IPS-15b (cell line): Measurements from ENCODE around the gene SH3RF3.

Source experiments
- H3K27me3 ChIP-seq: one replicate; pipeline ENCODE4 v1.6.1; 2013; ENCODE audit warnings: low read length; ENCODE audit not compliant: control insufficient read depth, insufficient read depth
- H3K36me3 ChIP-seq: one replicate; pipeline ENCODE4 v1.6.1; 2013; ENCODE audit warnings: low read length; ENCODE audit not compliant: control insufficient read depth, insufficient read depth
- H3K4me1 ChIP-seq: one replicate; pipeline ENCODE4 v1.6.1; 2013; ENCODE audit warnings: mild to moderate bottlenecking, low read length; ENCODE audit not compliant: control insufficient read depth, insufficient read depth
- H3K4me3 ChIP-seq: one replicate; pipeline ENCODE4 v1.5.1; 2013; ENCODE audit warnings: low read depth, low read length
- H3K9ac ChIP-seq: one replicate; pipeline ENCODE4 v1.6.1; 2013; ENCODE audit warnings: low read depth, mild to moderate bottlenecking, low read length
- H3K9me3 ChIP-seq: one replicate; pipeline ENCODE4 v1.6.1; 2013; ENCODE audit warnings: mild to moderate bottlenecking, low read length; ENCODE audit not compliant: control insufficient read depth, insufficient read depth

Gene SH3RF3

GRCh38 chr2:109439390-109439786, 310.4 kb downstream of the SH3RF3 start:
- Histone ChIP-seq H3K4me3 (no peak overlapping the region), H3K9ac (no peak overlapping the region), H3K4me1 (no peaks in the 10 kb centered on the region)

GRCh38 chr2:109439986-109440385, 311.0 kb downstream of the SH3RF3 start:
- H3K4me3 ChIP-seq, result no peak overlapping the region

More at GRCh38 chr2:109439390-109439786, 310.4 kb downstream of the SH3RF3 start:
- Histone ChIP-seq H3K36me3 (no peaks in the 10 kb centered on the region), H3K9me3 (peaks cover 5% of the 10 kb centered on the region), H3K27me3 (no peaks in the 10 kb centered on the region)

GRCh38 chr2:109440499-109441156, 311.6 kb downstream of the SH3RF3 start:
- Histone ChIP-seq H3K4me3 (no peak overlapping the region), H3K27me3 (no peaks in the 10 kb centered on the region)

More at GRCh38 chr2:109439986-109440385, 311.0 kb downstream of the SH3RF3 start:
- no peaks in the 10 kb centered on the region for H3K27me3 ChIP-seq
- H3K9me3 ChIP-seq, result peaks cover 5% of the 10 kb centered on the region
- no peak overlapping the region for H3K9ac ChIP-seq
- H3K4me1 ChIP-seq, result no peaks in the 10 kb centered on the region
- H3K36me3 ChIP-seq, result no peaks in the 10 kb centered on the region

GRCh38 chr2:109442715-109443319, 313.8 kb downstream of the SH3RF3 start:
- no peak overlapping the region for H3K4me3 ChIP-seq
- no peak overlapping the region for H3K9ac ChIP-seq
- H3K36me3 ChIP-seq, result no peaks in the 10 kb centered on the region
- no peaks in the 10 kb centered on the region for H3K27me3 ChIP-seq
- peaks cover 5% of the 10 kb centered on the region for H3K9me3 ChIP-seq
- H3K4me1 ChIP-seq, result no peaks in the 10 kb centered on the region

More at GRCh38 chr2:109440499-109441156, 311.6 kb downstream of the SH3RF3 start:
- Histone ChIP-seq H3K4me1 (no peaks in the 10 kb centered on the region), H3K9me3 (peaks cover 5% of the 10 kb centered on the region), H3K36me3 (no peaks in the 10 kb centered on the region), H3K9ac (no peak overlapping the region)

- Histone ChIP-seq H3K4me1 (no peaks in the 10 kb centered on the region), H3K9ac (no peak overlapping the region), H3K27me3 (no peaks in the 10 kb centered on the region), H3K4me3 (no peak overlapping the region), H3K36me3 (no peaks in the 10 kb centered on the region), H3K9me3 (peaks cover 5% of the 10 kb centered on the region)
Observed at GRCh38 chr2:109444916-109445315, 315.9 kb downstream of the SH3RF3 start.

- Histone ChIP-seq H3K27me3 (no peaks in the 10 kb centered on the region), H3K36me3 (no peaks in the 10 kb centered on the region), H3K4me1 (no peaks in the 10 kb centered on the region), H3K4me3 (no peak overlapping the region), H3K9ac (no peak overlapping the region), H3K9me3 (peaks cover 5% of the 10 kb centered on the region)
Observed at GRCh38 chr2:109446278-109447131, 317.5 kb downstream of the SH3RF3 start.

GRCh38 chr2:109447251-109447661, 318.3 kb downstream of the SH3RF3 start:
- Histone ChIP-seq H3K4me3 (no peak overlapping the region), H3K27me3 (no peaks in the 10 kb centered on the region), H3K4me1 (no peaks in the 10 kb centered on the region), H3K36me3 (no peaks in the 10 kb centered on the region), H3K9me3 (peaks cover 5% of the 10 kb centered on the region), H3K9ac (no peak overlapping the region)

- H3K36me3 ChIP-seq, result no peaks in the 10 kb centered on the region
- no peak overlapping the region for H3K4me3 ChIP-seq
- no peaks in the 10 kb centered on the region for H3K27me3 ChIP-seq
- H3K4me1 ChIP-seq, result no peaks in the 10 kb centered on the region
- peaks cover 5% of the 10 kb centered on the region for H3K9me3 ChIP-seq
- H3K9ac ChIP-seq, result no peak overlapping the region
Observed at GRCh38 chr2:109447776-109448175, 318.8 kb downstream of the SH3RF3 start.

GRCh38 chr2:109448207-109448606, 319.2 kb downstream of the SH3RF3 start:
- Histone ChIP-seq H3K27me3 (no peaks in the 10 kb centered on the region), H3K36me3 (no peaks in the 10 kb centered on the region), H3K4me3 (no peak overlapping the region), H3K9me3 (peaks cover under 1% of the 10 kb centered on the region), H3K9ac (no peak overlapping the region), H3K4me1 (no peaks in the 10 kb centered on the region)

- no peak overlapping the region for H3K9ac ChIP-seq
- no peaks in the 10 kb centered on the region for H3K36me3 ChIP-seq
- H3K4me1 ChIP-seq, result no peaks in the 10 kb centered on the region
- no peaks in the 10 kb centered on the region for H3K9me3 ChIP-seq
- H3K27me3 ChIP-seq, result no peaks in the 10 kb centered on the region
- no peak overlapping the region for H3K4me3 ChIP-seq
Observed at GRCh38 chr2:109448946-109449788, 320.2 kb downstream of the SH3RF3 start.

- no peaks in the 10 kb centered on the region for H3K4me1 ChIP-seq
- no peaks in the 10 kb centered on the region for H3K9me3 ChIP-seq
Observed at GRCh38 chr2:109450574-109451273, 321.7 kb downstream of the SH3RF3 start.

More at GRCh38 chr2:109450574-109451273, 321.7 kb downstream of the SH3RF3 start:
- Histone ChIP-seq H3K27me3 (no peaks in the 10 kb centered on the region), H3K9ac (no peak overlapping the region), H3K4me3 (no peak overlapping the region), H3K36me3 (no peaks in the 10 kb centered on the region)
